ENCODE data around the gene BBS7. TPM values are rescaled to one million over a fixed set of nuclear protein-coding genes. Genes with fewer than 3 reads are reported as not detected.

Gene BBS7
- total and polyA plus RNA-seq, 2 of the 13 experiments (the other 11 are each of a cell fraction or from before 2014, with no cell fraction given), result 9.0 to 15.7 TPM

- TF ChIP-seq RARG (CRISPR knock-in tag; IDR thresholded peaks at IDR 0.05; ENCODE audit: low read depth) (no peak), ZFP36L2 (CRISPR knock-in tag; IDR thresholded peaks at IDR 0.05) (no peak), THYN1 (CRISPR knock-in tag; IDR thresholded peaks at IDR 0.05; ENCODE audit: borderline replicate concordance, low read depth) (no peak), EED (CRISPR knock-in tag; IDR thresholded peaks at IDR 0.05) (no peak), WIZ (CRISPR knock-in tag; IDR thresholded peaks at IDR 0.05) (no peak; the same call in 1 of the 2 replicates), HOMEZ (CRISPR knock-in tag; IDR thresholded peaks at IDR 0.05; ENCODE audit: low read depth) (peak; percentile 69), RFXAP (CRISPR knock-in tag; IDR thresholded peaks at IDR 0.05; ENCODE audit: borderline replicate concordance) (peak; percentile 52; the same call in 1 of the 2 replicates), JUN (CRISPR knock-in tag; IDR thresholded peaks at IDR 0.05) (no peak), NFYC (CRISPR knock-in tag; IDR thresholded peaks at IDR 0.05) (peak; percentile 65), ZSCAN29 (CRISPR knock-in tag; conservative IDR thresholded peaks at IDR 0.05) (0 out of 2 replicates have a peak, but pooled peaks have one; percentile 43), MAFG (CRISPR knock-in tag; IDR thresholded peaks at IDR 0.05) (no peak), LCORL (IDR thresholded peaks at IDR 0.05) (no peak), LCORL (CRISPR knock-in tag; IDR thresholded peaks at IDR 0.05) (peak; percentile 60; the same call in 1 of the 2 replicates), ATF7-NPFF (CRISPR knock-in tag; IDR thresholded peaks at IDR 0.05; ENCODE audit: low read depth) (no peak; the same call in 1 of the 2 replicates), CCDC6 (CRISPR knock-in tag; IDR thresholded peaks at IDR 0.05) (0 out of 2 replicates have a peak, but pooled peaks have one; percentile 44), REPIN1 (CRISPR knock-in tag; IDR thresholded peaks at IDR 0.05; ENCODE audit: borderline replicate concordance, low read depth) (peak; percentile 56; the same call in 1 of the 2 replicates), KAT8 (CRISPR knock-in tag; IDR thresholded peaks at IDR 0.05) (peak; percentile 86), CBX5 (CRISPR knock-in tag; IDR thresholded peaks at IDR 0.05; ENCODE audit: borderline replicate concordance) (peak; percentile 49; the same call in 1 of the 2 replicates), FLYWCH1 (CRISPR knock-in tag; IDR thresholded peaks at IDR 0.05) (no peak), TFDP1 (CRISPR knock-in tag; IDR thresholded peaks at IDR 0.05; ENCODE audit: borderline replicate concordance) (peak; percentile 69; the same call in 1 of the 2 replicates), ZBTB33 (CRISPR knock-in tag; IDR thresholded peaks at IDR 0.05) (0 out of 2 replicates have a peak, but pooled peaks have one; percentile 8)
These were observed at the start of gene BBS7 (continued) for GRCh38 chr4:121869841-121870822.

Data from HepG2 (cell line).